GM13977 (cell line): ENCODE measurements around the gene PDP2.

Experiments used
- DNase-seq: peaks from one replicate; pipeline ENCODE4 v3.0.0; 2012; ENCODE audit warnings: low spot score
- CTCF ChIP-seq: IDR thresholded peaks from 2 replicates; pipeline ENCODE4 v1.5.1; 2012; ENCODE audit warnings: mild to moderate bottlenecking, control low read depth; ENCODE audit not compliant: insufficient read depth; ENCODE audit errors: extremely low read depth, missing control alignments
- in situ Hi-C: fragments of 300-500 bp; cut with MboI; formaldehyde crosslinking; loops from one replicate; pipeline ENCODE4 v1.12.0; 2022; ENCODE audit warnings: low sequenced_read_pairs, low pct_unique_long_range_greater_than_20kb, mixed read lengths, inconsistent platforms; ENCODE audit not compliant: unreplicated experiment

The PDP2 gene

GRCh38 chr16:66919569-66920298 lies 39.4 kb downstream of the PDP2 start:
- in situ Hi-C loops = no loop called here
- no peak for TF ChIP-seq CTCF

GRCh38 chr16:66920299-66920590 lies 39.9 kb downstream of the PDP2 start:
- DNase-seq = no peak
- in situ Hi-C loops = no loop called here
- no peak for TF ChIP-seq CTCF

More at GRCh38 chr16:66919569-66920298, 39.4 kb downstream of the PDP2 start:
- no peak for DNase-seq

GRCh38 chr16:66920924-66921680 lies 40.8 kb downstream of the PDP2 start:
- in situ Hi-C loops = no loop called here
- DNase-seq = no peak
- TF ChIP-seq CTCF = no peak

- TF ChIP-seq CTCF = no peak
- in situ Hi-C loops = no loop called here
Measured at GRCh38 chr16:66921729-66922450, 41.6 kb downstream of the PDP2 start.

GRCh38 chr16:66923247-66923731 lies 43.0 kb downstream of the PDP2 start:
- TF ChIP-seq CTCF = no peak
- no peak for DNase-seq
- in situ Hi-C loops = no loop called here

More at GRCh38 chr16:66921729-66922450, 41.6 kb downstream of the PDP2 start:
- DNase-seq = no peak

GRCh38 chr16:66923866-66924265 lies 43.6 kb downstream of the PDP2 start:
- in situ Hi-C loops = no loop called here
- TF ChIP-seq CTCF = no peak
- no peak for DNase-seq
